Mucosa of gallbladder (tissue), 1 donor: Measurements from ENCODE around the gene CCDC187. TPM values are rescaled to one million over a fixed set of nuclear protein-coding genes. Genes with fewer than 3 reads are reported as not detected.
"Not testable (repeated sequence)": the region's sequence is repeated elsewhere in the genome, so short reads cannot be mapped to it uniquely, and the experiment has no call there.

ENCODE experiments used
- DNase-seq: peaks from one replicate; pipeline ENCODE4 v3.0.0-alpha.2; 2020; ENCODE audit warnings: low spot score
- total RNA-seq: library from RNA; stranded (reverse); gene quantifications from one replicate; pipeline ENCODE4 v1.2.1, GENCODE V29; 2021
- donor health status: DM: no; HTN: no; CAD: no.

The CCDC187 gene
- total RNA-seq, 1 donor from 2014 or later = 1.8 TPM

DNA sequence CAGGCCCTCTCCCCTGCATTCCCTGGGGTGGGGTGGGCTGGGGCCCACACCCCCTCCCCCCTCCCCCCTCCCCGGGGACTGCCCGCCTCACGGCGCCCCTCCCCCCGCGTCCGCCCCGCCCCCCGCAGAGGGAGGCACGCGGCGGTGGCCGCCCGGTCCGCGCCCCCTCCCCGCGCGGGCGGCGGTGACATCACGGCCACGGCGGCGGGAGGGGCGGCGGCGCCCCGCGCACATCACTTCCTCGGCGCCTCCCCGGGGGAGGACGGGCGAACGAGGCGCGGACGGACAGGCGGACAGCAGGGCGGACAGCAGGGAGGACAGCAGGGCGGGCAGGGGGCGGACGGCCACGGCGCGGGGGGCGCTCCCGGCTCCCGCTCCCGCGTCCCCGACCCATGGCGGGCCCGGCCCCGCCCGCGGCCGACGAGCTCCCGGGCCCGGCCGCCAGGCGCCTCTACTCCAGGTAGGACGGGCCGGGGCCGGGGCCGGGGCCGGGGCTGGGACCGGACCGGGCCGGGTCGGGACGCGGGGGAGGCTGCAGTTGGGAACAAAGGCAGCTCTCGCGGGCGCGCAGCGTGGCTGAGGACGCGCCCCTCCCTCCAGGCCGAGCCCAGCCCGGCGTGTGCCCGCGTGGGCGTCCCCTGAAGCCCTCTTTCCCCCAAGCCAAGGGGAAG is 23.5 kb upstream of the CCDC187 start, which contains the start of gene GPSM1:
Gene GPSM1 (plus strand): TSS at position 236 of the 671 bp plus-strand sequence. CDS start 157 bp downstream, at position 393.
- peak; percentile 43 for DNase-seq

DNA sequence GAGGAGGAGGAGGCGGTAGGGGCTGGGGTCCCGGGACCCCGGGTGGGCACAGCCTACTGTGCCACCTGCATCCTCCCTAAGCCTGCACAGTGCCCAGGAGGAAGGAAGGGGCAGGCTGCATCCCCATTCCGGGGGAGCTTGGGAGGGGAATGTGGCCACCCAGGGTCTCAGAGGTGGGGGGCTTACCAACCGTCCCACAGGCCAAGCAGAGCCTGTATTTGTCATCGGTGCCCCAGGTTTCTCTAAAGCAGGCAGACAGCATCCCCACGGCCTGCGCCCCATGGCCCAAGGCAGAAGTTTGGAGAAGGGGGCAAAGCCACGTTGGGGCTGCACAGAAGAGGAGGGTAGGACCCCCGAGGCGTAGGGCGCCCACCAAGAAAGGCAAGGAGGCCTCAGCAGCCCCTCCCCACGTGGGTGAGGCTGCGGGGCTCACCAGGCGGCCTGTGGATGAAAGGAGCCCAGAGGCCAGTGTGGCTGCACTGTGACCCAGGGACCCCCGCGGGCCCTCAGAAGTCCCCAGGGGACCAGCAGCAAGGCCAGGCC is 22.9 kb upstream of the CCDC187 start:
- no peak for DNase-seq

DNA sequence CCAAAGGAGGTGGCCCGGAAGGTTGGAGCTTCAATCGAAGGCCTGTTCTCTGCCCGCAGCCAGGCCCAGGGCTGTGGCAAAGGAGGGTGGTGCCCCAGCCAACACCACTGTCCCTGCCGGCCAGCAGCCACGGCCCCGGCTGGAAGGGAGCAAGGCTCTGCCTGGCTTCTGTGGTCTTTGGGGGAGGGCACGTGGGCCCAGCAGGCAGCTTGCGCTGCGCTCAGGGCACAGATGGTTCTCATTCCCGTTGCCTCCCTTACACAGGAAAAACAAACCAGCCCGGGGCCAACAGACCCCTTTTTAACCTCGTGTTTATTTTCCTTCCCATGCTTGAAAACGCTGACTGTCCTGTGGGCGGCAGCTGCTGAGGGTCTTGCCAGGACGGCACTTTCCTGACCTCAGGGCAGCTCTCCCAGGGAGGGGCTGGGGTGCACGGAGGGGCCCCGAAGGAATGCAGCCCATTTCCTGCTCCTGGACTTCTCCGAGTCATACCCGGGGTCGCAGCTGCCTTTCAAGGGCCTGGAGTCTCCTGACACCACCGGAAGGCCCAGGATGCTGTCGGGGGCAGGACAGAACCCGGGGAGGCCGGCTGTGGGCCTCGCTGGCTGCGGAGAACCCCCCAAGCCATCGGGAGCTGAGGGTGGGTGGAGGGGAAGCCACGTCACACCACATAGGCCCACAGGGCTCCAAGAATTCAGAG is 22.3 kb upstream of the CCDC187 start:
- no peak for DNase-seq

DNA sequence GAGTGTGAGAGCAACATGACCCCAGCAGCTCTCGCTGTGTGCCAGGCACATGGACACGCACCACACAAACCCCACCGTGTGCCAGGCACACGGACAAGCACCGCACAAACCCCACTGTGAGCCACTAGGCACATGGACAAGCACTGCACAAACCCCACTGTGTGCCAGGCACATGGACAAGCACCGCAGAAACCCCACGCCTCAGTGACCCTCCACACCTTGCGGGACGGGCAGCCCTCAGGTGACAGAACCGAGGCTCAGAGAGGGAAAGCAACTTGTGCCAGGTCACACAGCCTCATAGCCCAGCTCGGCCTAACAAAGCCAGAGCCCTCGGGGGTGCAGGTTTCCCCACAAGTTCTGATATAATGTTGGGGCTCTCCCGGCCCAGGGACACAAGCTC is 21.5 kb upstream of the CCDC187 start:
- no peak for DNase-seq

DNA sequence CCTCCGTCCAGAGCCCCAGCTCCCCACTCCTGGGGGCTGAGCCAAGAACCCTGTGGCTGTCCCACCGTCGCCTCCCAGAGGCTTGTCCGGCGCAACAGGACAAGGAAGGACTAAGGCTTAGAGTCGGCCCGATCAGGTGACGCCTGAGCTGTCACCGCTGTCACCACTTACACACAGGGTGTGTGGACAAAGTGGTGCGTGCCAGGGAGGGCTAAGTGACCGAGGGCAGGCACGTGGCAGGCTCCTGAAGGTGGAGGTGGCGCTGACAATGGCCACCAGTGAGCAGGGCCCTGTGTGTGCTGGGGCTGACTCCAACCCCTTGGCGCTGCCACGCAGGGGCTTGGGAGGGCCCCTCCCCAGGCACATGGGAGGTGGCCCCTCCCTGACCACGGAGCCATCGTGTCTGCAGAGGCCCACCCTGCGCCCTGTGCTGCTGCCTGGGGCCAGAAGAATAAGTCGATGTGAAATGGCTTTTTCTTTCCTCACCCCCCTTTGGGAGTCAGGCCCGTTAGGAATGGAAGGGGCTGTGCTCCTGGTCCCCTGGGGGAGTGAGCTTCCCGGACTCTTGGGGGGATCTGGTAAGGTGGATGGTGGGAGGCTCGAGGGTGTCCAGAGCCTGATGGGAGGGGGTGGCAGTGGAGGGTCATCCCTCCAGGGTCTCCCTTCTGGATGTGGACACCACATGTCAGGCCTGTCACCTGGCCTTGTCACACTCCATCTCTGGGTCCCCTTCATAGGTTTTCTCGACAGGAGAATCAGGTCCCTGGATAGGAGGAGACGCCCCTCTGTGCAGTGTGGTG is 20.8 kb upstream of the CCDC187 start:
- DNase-seq = peak; percentile 82

DNA sequence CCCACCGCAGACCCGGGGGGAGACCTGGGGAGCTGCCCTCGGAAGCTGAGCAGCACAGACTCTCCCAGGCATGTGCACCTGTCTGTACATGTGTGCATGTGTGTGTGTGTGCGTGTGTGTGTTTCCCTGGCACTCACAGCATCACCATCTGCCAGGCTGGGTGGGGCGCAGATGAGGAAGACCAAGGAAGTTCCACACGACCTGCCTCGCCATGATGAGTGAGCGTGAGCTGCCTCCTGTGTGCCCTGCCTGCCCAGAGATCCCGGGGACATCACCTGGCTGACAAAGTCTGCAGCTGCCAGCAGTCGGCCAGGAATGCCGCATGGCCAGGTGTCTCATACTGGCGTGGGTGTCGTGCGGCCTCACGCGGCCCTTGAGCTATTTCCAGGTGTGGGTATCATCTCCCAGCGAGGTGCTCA is 19.5 kb upstream of the CCDC187 start:
- DNase-seq = peak; percentile 34

DNA sequence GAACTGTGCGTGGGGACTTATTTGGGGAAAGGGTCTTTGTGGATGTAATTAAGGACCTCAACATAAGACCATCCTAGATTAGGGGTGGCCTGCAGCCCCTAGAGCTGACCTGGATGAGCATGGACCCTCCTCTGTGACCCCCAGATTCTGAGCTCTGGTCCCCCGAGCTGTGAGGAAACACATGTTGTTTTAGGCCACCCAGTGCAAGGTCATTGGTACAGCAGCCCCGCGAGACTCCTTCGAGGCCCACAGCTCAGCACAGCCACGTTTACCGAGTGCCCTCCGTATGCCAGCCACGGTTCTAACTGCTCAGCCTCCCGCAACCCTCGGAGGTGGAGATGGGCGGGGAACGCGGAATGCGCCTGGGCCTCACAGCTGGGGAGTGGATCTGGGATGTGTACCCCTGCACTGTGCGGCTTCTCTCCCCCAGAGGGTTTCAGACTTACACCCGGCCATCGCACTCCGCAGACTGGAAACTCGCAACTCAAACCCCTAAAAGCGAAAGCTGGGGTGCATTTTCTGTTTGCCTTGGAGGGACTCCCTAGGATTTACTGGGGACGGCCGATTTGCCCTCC is 18.9 kb upstream of the CCDC187 start:
- no peak for DNase-seq

DNA sequence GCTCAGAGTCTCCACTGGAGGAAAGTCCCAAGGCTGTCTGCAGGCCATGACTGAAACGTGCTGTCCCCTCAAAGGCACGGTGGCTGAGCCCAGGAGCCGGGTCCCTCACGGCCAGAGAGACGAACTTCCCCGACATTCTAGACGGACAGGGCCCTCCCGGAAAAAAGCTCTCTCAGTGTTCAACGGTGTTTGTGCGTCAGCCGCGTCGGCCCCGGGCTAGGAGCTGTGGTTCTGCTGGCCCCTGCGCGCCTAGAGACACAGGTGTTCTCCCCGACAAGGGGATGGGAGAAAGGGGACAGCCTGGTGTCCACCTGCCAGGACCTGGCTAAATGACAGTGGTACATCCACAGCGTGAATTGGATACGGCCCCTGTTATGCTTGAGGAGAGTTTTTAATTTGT is 17.7 kb upstream of the CCDC187 start:
- no peak for DNase-seq

DNA sequence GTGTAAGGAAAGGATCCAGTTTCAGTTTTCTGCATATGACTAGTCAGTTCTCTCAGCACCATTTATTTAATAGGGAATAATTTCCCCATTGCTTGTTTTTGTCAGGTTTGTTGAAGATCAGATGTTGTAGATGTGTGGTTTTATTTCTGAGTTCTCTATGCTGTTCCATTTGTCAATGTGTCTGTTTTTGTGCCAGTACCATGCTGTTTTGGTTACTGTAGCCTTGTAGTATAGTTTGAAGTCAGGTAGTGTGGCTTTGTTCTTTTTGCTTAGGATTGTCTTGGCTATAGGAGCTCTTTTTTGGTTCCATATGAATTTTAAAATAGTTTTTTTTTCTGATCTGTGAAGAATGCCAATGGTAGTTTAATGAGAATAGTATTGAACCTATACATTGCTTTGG is 17.1 kb upstream of the CCDC187 start:
- DNase-seq = not testable (repeated sequence)

DNA sequence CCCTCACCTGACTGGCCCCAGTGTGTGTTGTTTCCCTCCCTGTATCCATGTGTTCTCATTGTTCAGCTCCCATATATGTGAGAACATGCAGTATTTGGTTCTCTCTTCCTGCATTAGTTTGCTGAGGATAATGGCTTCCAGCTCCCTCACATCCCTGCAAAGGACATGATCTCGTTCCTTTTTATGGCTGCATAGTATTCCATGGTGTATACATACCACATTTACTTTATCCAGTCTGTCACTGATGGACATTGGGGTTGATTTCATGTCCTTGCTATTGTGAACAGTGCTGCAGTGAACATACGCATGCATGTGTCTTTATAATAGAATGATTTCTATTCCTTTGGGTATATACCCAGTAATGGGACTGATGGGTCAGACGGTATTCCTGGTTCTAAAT is 16.1 kb upstream of the CCDC187 start:
- not testable (repeated sequence) for DNase-seq

DNA sequence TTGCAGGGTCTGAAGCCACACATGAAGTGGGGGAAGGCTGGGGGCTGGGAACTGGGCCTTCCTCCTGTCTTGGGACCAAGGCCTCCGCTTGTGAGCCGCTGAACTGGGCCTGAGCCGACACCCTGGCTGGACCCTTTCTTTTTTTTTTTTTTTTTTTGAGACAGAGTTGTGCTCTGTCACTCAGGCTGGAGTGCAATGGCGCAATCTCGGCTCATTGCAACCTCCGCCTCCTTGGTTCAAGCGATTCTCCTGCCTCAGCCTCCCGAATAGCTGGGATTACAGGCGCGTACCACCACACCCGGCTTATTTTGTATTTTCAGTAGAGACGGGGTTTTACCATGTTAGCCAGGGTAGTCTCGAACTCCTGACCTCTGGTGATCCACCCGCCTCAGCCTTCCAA is 15.3 kb upstream of the CCDC187 start:
- DNase-seq = not testable (repeated sequence)

DNA sequence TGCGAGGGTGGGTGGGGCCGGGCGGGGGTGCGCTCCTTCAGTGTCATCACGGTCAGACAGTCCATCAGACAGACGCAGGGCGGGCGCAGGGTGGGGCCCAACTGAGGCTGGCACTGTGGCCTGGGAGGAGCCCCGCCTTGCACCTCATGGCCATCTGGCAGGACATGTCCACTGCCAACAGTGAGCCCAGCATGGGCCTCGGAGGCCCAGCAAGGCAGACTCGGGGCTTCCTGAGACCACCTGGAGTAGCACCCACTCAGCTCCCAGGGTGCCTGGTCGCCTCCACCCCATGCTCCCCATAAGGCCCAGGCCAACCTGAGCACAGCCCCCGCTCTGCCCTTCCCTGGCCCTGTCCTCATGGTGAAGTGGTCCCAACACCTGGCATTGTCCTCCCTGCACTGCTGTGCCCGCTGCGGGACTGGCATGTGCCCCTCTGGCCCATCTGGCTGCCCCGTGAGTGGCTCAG is 14.9 kb upstream of the CCDC187 start:
- DNase-seq = no peak

DNA sequence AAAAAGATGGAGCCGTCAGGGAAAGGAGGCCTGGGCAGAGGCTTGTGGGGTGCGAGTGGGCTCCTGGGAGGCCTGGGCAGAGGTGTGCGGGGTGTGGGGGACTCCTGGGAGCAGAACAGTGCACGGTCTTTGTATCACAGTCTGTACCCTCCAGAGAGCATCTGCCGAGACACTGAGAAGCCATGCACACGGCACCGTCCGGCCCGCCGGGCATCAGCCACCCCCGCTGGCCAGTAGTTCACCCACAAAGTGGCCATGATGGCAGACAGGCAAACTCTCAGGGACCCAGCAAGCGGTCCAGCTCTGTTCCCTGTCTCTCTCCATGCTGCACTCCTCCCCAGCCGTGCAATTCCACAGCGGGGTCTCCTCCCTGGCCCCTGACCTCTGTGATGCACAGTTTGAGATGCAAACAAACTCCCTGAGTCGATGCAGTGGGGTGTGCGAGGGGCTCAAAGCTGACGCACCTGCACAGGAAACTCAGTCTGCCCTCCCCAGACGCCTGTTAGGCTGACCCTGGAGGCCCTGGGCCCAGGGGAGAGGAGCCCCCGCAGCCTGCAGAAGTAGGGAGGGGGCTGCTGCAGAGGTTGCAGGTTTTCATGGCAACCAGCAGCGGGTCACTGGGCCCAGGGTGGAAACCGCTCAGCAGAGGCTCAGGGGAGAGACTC is 14.3 kb upstream of the CCDC187 start:
- DNase-seq = no peak

DNA sequence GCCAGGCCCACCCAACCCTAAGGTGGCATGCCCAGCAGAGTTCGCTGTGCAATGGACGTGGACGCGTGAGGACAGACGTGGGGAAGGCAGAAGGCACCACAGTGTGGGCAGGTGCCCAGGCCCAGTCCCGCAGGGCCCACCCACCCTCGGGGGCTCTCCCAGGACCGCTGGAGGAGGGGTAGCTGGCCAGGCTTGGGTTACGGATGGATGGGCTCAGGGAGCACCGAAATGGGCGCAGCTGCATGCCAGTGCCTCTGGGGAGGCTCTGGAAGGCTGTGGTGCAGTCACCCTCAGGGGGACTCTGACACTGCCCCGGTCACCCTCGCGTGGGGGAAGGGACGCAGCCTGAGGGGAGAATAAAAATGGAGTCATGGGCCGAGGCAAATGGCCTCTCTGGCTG is 13.8 kb upstream of the CCDC187 start:
- DNase-seq = no peak

DNA sequence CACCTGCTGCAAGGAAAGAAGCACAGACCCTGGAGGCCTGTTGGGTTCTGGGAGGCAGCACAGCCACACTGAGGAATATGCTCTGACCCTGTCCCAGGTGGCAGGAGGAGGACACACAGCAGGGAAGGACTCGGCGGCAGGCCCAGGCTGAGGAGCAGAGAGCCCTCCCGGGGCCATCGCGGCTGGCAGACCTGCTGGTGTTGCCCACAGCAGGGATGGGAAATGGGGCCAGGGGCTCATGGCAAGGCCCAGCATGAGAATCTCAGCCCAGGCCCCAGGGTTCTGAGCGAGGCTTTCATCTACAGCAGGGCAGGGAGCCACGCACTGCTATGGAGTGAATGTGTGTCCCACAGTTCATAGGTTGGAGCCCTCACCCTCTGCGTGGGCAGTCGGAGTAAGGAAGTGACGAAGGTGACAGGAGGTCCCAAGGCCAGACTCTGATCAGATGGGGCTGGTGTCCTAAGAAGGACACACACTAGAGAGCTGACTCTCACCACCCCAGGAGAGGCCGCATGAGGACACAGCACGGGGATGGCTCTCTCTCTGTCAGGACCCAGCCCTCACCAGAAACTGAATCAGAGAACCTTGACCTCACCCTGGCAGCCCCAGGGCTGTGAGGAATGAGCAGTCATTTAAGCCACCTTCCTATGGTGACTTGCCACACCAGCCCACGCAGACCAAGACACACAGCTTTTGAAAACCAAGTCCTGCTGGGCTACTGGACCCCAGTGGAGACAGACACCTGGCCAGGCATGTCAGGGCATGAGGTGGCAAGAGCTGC is 13.2 kb upstream of the CCDC187 start:
- no peak for DNase-seq

DNA sequence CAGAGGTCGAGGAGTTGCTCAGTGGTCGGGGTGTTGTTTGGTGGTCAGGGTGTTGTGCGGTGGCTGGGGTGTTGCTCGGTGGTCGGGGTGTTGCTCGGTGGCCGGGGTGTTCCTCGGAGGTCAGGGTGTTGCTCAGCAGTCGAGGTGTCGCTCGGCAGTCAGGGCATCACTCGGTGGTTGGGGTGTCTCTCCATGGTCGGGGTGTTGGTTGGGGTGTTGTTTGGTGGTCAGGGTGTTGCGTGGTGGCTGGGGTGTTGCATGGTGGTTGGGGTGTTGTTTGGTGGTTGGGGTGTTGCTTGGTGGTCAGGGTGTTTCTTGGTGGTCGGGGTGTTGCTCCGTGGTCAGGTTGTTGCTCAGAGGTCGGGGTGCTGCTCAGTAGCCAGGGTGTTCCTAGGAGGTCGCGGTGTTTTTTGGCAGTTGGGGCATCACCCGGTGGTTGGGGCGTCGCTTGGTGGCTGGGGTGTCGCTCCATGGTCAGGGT is 12.4 kb upstream of the CCDC187 start:
- DNase-seq = no peak

DNA sequence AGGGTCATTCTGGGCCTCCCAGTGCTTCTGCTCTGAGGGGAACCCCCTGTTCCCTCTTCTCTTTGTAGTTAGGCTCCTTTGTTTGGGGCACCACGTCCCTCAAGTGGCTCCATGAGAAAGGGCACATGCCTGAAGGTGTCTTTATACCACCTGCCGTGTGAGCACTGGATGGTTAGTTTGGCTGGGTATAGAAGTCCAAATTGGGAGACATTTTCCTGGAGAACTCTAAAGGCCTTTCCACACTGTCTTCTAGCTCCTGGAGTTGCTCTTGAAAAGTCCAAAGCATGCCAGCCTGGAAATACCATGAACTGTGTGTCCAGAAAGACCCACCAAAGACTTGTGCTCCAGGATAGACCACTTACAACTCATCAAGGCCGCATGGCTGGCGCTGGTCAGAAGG is 11.1 kb upstream of the CCDC187 start:
- no peak for DNase-seq

DNA sequence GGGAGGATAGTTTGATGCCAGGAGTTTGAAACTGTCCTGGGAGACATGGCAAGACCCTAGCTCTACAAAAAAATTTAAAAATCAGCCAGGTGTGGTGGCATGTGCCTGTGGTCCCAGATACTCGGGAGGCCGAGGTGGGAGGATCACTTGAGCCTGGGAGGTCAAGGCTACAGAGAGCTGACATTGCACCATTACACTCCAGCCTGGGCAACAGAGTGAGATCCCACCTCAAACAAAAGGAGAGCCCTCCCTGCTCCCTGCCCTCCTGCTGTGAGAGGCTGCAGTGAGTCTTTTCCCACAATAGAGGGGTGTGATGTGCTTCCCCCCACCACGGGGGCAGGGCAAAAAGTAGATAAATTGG is 10.1 kb upstream of the CCDC187 start:
- no peak for DNase-seq

DNA sequence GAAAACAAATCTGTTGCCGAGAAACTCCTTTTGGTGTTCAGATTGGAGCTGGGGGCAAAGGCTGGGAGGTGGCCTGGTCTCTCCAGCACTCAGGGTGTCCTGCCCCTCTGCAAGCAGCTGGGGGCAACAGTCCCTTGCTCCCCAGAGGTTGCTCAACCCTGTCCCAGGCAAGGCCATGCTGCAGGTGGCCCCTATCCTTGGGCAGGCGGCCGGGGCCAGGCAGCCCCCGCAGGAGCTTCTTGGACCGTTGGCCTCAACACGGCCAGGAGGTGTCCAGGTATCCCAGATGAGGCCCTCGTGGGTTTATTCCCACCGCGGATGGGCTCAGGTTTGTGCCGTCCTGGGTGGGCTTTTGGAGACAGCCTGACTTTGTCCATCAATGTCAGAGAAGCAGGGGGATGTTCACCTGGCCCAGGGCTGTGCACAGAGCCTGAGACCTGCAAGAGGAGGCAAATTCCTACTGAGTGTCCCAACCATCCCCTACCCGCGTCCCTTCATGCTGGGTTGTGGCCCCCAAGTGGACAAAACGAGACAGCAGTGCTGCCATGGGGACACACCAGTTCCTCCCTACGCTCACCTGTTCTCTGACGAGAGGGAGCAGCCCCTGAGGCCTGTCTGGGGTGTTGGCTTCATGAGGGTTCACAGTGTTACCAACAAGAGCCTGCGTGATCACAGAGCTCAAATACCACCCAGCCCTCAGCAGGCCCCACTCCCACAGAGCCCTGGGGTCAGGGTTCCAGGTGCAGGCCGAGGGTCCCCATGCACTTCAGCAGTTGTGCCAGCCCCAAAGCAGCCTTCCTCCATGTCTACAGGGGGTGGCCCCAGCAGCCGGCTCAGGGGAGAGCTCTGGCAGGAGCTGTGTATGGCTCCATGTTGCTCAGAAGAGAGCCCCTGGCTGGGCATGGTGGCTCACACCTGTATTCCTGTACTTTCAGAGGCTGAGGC is 9.5 kb upstream of the CCDC187 start:
- no peak for DNase-seq
